Osteoblast (primary cell): ENCODE measurements around the gene LRP6. TPM values are rescaled to one million over a fixed set of nuclear protein-coding genes. Genes with fewer than 3 reads are reported as not detected.

ENCODE experiments used
- DNase-seq: peaks from one replicate; pipeline ENCODE4 v3.0.0; 2011; ENCODE audit warnings: low spot score, mixed read lengths; ENCODE audit not compliant: insufficient read length; ENCODE audit errors: missing footprints
- H2AFZ ChIP-seq: 2 replicates; pipeline ENCODE4 v1.6.0; 2011; ENCODE audit warnings: mild to moderate bottlenecking, low read length
- H3K27ac ChIP-seq: 2 replicates; pipeline ENCODE4 v1.5.1; 2011; ENCODE audit warnings: mild to moderate bottlenecking, low read depth, low read length, moderate library complexity
- H3K27me3 ChIP-seq: 2 replicates; pipeline ENCODE4 v1.6.0; 2012; ENCODE audit warnings: mild to moderate bottlenecking, control low read depth, inconsistent platforms, low read length, moderate library complexity; ENCODE audit not compliant: insufficient read depth
- H3K36me3 ChIP-seq: 2 replicates; pipeline ENCODE4 v1.5.1; 2011; ENCODE audit warnings: mild to moderate bottlenecking, low read length, control low read depth, moderate library complexity; ENCODE audit not compliant: insufficient read depth
- H3K4me1 ChIP-seq: 2 replicates; pipeline ENCODE4 v1.5.1; 2011; ENCODE audit warnings: mild to moderate bottlenecking, low read length, control low read depth, moderate library complexity; ENCODE audit not compliant: insufficient read depth
- H3K4me2 ChIP-seq: 2 replicates; pipeline ENCODE4 v1.6.0; 2011; ENCODE audit warnings: mild to moderate bottlenecking, low read length; ENCODE audit not compliant: insufficient read depth
- H3K4me3 ChIP-seq: fragments of 200-600 bp; sonication (generic); 3 replicates; pipeline ENCODE4 v1.5.1; 2012; ENCODE audit warnings: mild to moderate bottlenecking, low read length, inconsistent platforms; ENCODE audit not compliant: insufficient read depth
- H3K79me2 ChIP-seq: 2 replicates; pipeline ENCODE4 v1.6.0; 2012; ENCODE audit warnings: mild to moderate bottlenecking, low read length, control low read depth, inconsistent platforms; ENCODE audit not compliant: insufficient read depth
- H3K9me3 ChIP-seq: 2 replicates; pipeline ENCODE4 v1.5.1; 2011; ENCODE audit warnings: low read depth, low read length, control low read depth
- H4K20me1 ChIP-seq: 2 replicates; pipeline ENCODE4 v1.6.0; 2012; ENCODE audit warnings: mild to moderate bottlenecking, low read length, control low read depth; ENCODE audit not compliant: insufficient read depth
- CTCF ChIP-seq: IDR thresholded peaks from 2 replicates; pipeline ENCODE4 v1.5.1; 2011; ENCODE audit warnings: mild to moderate bottlenecking, low read depth, low read length, moderate library complexity; ENCODE audit errors: extremely low read depth
- total RNA-seq: library from RNA; depleted of rRNA; stranded (reverse); fragments of >200 nt; gene quantifications from 2 replicates; pipeline ENCODE4 v1.2.3, GENCODE V29; 2012

The LRP6 gene
- total RNA-seq, 1 donor: 46.7 TPM

GRCh38 chr12:12201274-12201758 is 65.5 kb downstream of the LRP6 start:
- H3K79me2 ChIP-seq: peaks cover 23% of the 10 kb centered on the region
- no peak overlapping the region for H3K4me2 ChIP-seq
- no peak overlapping the region for H3K27ac ChIP-seq
- no peak for DNase-seq
- H2AFZ ChIP-seq: no peak overlapping the region
- no peaks in the 10 kb centered on the region for H3K4me1 ChIP-seq
- TF ChIP-seq CTCF: no peak
- peaks cover 10% of the 10 kb centered on the region for H4K20me1 ChIP-seq
- H3K27me3 ChIP-seq: no peaks in the 10 kb centered on the region
- H3K36me3 ChIP-seq: peaks cover 8% of the 10 kb centered on the region
- H3K4me3 ChIP-seq: no peak overlapping the region
- no peaks in the 10 kb centered on the region for H3K9me3 ChIP-seq

- no peak overlapping the region for H3K4me3 ChIP-seq
- no peaks in the 10 kb centered on the region for H3K9me3 ChIP-seq
- no peak for TF ChIP-seq CTCF
- H3K27me3 ChIP-seq: no peaks in the 10 kb centered on the region
- H3K27ac ChIP-seq: no peak overlapping the region
- no peak for DNase-seq
- H3K4me1 ChIP-seq: no peaks in the 10 kb centered on the region
- H3K36me3 ChIP-seq: peaks cover 8% of the 10 kb centered on the region
- no peak overlapping the region for H3K4me2 ChIP-seq
- no peak overlapping the region for H2AFZ ChIP-seq
- H4K20me1 ChIP-seq: peaks cover 3% of the 10 kb centered on the region
- peaks cover 15% of the 10 kb centered on the region for H3K79me2 ChIP-seq
Measured at GRCh38 chr12:12200363-12200762, 66.5 kb downstream of the LRP6 start.

- no peaks in the 10 kb centered on the region for H3K9me3 ChIP-seq
- peaks cover 8% of the 10 kb centered on the region for H3K4me1 ChIP-seq
- H3K79me2 ChIP-seq: peaks cover 11% of the 10 kb centered on the region
- DNase-seq: no peak
- no peak overlapping the region for H2AFZ ChIP-seq
- no peak for TF ChIP-seq CTCF
- no peaks in the 10 kb centered on the region for H3K27me3 ChIP-seq
- no peaks in the 10 kb centered on the region for H4K20me1 ChIP-seq
- peaks cover 8% of the 10 kb centered on the region for H3K36me3 ChIP-seq
- no peak overlapping the region for H3K4me2 ChIP-seq
- no peak overlapping the region for H3K4me3 ChIP-seq
- no peak overlapping the region for H3K27ac ChIP-seq
Measured at GRCh38 chr12:12198124-12198523, 68.7 kb downstream of the LRP6 start.

GRCh38 chr12:12197128-12197527 is 69.7 kb downstream of the LRP6 start:
- no peak overlapping the region for H2AFZ ChIP-seq
- TF ChIP-seq CTCF: no peak
- H3K27ac ChIP-seq: no peak overlapping the region
- no peaks in the 10 kb centered on the region for H3K9me3 ChIP-seq
- H3K36me3 ChIP-seq: peaks cover 8% of the 10 kb centered on the region
- no peak for DNase-seq
- peaks cover 2% of the 10 kb centered on the region for H4K20me1 ChIP-seq
- H3K27me3 ChIP-seq: no peaks in the 10 kb centered on the region
- no peak overlapping the region for H3K4me3 ChIP-seq
- H3K79me2 ChIP-seq: peaks cover 11% of the 10 kb centered on the region
- H3K4me1 ChIP-seq: peaks cover 8% of the 10 kb centered on the region
- H3K4me2 ChIP-seq: no peak overlapping the region
